Caki2 (cell line): ENCODE data around the gene CHST1. TPM values are rescaled to one million over a fixed set of nuclear protein-coding genes. Genes with fewer than 3 reads are reported as not detected.

ENCODE experiments used
- total RNA-seq: library from RNA; depleted of rRNA; stranded (reverse); fragments of >200 nt; shearing (Covaris generic); gene quantifications from 2 replicates; pipeline ENCODE4 v1.2.3, GENCODE V29; 2014; ENCODE audit warnings: low replicate concordance; rRNA removed

Gene CHST1
- total RNA-seq, 1 experiment from 2014 or later = 1.5 TPM

Other genes with a start within 250 kb of the CHST1 start
- 4.8 and 4.9 TPM in 2 replicates for gene SLC35C1, start 139.5 kb upstream of the CHST1 start, total RNA-seq
- gene CRY2, start 181.9 kb upstream of the CHST1 start, total RNA-seq = 6.9 and 11.1 TPM in 2 replicates
- 6.5 and 6.9 TPM in 2 replicates for gene MAPK8IP1, start 220.0 kb upstream of the CHST1 start, total RNA-seq
- gene FREY1, start 241.6 kb upstream of the CHST1 start, total RNA-seq = 1.3 TPM in 1 of 2 replicates, not detected in the other